Measurements from ENCODE around the gene ZFHX3. TPM values are rescaled to one million over a fixed set of nuclear protein-coding genes. Genes with fewer than 3 reads are reported as not detected.

ZFHX3 gene
- total RNA-seq, 1 experiment from 2014 or later: 0.68 TPM

GRCh38 chr16:72753881-72754280 lies 294.0 kb downstream of the ZFHX3 start:
- DNase-seq (ENCODE audit: low spot score): no peak

DNA sequence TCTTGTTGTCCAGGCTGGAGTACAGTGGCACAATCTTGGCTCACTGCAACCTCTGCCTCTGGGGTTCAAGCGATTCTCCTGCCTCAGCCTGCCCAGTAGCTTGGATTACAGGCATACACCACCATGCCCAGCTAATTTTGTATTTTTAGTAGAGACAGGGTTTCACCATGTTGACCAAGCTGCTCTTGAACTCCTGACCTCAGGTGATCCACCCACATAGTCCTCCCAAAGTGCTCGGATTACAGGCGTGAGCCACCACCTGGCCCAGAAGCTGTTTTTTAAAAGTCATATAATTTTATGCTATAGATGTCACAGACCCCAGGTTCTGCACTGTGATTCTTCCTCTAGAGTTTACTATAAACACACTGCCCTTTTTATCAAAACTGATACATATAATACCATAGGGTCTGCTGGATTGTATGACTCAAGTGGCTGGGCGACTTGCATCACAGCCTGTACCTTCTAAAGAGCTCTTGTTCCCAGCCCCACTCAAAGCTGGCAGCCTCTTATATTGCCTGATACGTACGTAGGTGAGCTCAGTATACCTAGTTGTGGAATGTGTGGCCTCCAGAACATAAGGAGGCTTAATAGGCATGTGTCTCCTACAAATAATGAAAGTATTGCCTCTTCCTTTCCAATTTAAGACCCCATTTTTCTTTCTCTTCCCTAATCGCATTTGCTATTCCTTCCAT lies 295.8 kb downstream of the ZFHX3 start:
- no peak for DNase-seq (ENCODE audit: low spot score)

- no peak for DNase-seq (ENCODE audit: low spot score)
Measured at GRCh38 chr16:72751076-72751475, 296.9 kb downstream of the ZFHX3 start.

GRCh38 chr16:72749091-72749490 lies 298.8 kb downstream of the ZFHX3 start:
- DNase-seq (ENCODE audit: low spot score): no peak

- DNase-seq (ENCODE audit: low spot score): no peak
Measured at GRCh38 chr16:72744076-72744793, 303.7 kb downstream of the ZFHX3 start.

- DNase-seq (ENCODE audit: low spot score): no peak
Measured at GRCh38 chr16:72743011-72743761, 304.7 kb downstream of the ZFHX3 start.

GRCh38 chr16:72740347-72740746 lies 307.6 kb downstream of the ZFHX3 start:
- no peak for DNase-seq (ENCODE audit: low spot score)

- DNase-seq (ENCODE audit: low spot score): no peak
Measured at GRCh38 chr16:72739577-72739976, 308.4 kb downstream of the ZFHX3 start.

DNA sequence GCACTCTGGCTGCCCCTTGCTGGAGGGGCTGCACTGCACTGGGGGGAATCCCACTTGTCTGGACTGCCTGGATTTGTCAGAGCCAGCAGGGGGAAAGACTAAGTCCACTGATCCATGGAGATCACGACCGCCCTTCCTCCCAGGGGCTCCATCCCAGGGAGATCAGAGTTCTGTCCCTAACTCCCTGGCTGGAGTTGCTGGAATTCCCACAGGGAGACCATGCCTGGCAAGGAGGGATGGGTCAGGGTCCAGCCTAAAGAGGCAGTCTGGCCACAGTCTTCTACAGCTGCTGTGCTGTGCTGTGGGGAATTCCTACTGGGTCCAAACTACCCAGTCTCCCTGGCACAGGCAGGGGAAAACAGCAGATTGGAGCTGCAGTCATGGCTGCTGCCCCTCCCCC lies 311.9 kb downstream of the ZFHX3 start:
- no peak for DNase-seq (ENCODE audit: low spot score)

All from H4 (cell line).